A204.1 (cell line): ENCODE measurements around the gene OXCT1.
"Not testable (repeated sequence)": the region's sequence is repeated elsewhere in the genome, so short reads cannot be mapped to it uniquely, and the experiment has no call there.

ENCODE experiments used
- FAIRE-seq: peaks from 2 replicates; lab custom pipeline; 2012; peaks lifted over from hg19 to GRCh38; lab: Jason Lieb, UNC

OXCT1 gene

DNA sequence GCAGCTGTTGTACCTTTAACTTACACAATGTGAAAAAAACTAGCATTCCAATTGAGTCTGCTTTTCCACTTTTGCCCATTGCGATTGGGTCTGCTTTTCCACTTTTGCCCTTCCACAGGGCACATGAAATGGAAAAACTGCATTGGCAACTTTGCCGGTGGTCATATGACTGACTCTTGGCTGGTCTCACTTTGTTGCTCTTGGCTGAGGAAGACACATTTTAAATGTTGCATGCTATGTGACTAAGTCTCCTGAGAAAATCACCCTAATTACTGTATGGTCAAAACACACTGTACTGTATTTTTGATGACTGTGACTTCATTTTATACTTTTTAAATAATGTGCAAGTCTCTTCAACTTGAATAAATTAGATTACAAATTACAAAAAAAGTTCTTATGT lies 1.6 kb upstream of the OXCT1 start:
- FAIRE-seq: no peak

DNA sequence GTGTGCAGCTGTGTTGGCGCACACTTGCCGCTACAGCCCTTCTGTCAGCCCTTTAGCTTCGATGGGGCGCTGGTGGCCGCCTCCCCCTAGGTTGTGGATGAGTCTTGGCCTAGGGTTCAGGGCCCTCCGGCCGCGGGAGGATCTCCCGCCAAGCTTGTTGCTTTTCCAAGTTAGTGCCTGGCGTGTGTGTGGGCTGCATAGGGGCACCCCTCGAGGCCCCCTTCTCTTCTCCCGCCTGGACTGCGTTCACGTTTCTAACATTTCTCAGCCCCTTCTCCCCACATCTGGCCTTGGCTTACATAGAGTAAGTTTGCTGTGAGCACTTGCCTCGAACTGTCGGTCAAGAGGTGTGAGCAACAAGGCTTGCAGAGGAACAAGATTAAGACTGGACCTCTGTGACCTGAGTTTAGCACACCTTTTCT lies 413 bp upstream of the OXCT1 start:
- FAIRE-seq: no peak

DNA sequence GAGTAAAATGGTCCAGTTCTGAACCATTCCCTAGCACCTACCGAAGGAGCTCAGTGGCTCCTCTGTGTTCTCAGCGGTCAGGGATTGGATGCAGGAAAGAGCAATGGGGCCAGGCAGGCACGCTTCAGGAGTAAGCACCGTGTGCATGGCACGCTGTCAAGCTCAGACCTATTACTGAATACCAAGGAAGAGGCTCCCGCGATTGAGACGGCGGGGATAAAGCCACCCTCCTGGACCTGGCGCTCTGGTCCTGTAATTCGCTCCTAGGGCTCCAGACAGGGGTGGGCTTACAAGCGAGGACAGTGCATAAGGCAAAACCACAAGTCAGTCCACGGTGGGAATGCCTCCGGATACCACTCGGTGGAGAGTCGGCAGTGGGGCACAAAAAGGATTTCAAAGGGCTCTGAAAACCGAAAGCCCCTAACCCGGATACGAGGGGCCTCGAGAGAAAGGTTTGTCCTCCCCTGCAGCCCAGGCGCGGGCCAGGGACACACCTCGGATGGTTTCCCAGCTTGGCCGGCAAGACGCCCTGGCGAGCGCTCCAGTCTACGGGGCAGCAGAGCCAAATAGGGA lies 988 bp downstream of the OXCT1 start:
- FAIRE-seq: no peak

DNA sequence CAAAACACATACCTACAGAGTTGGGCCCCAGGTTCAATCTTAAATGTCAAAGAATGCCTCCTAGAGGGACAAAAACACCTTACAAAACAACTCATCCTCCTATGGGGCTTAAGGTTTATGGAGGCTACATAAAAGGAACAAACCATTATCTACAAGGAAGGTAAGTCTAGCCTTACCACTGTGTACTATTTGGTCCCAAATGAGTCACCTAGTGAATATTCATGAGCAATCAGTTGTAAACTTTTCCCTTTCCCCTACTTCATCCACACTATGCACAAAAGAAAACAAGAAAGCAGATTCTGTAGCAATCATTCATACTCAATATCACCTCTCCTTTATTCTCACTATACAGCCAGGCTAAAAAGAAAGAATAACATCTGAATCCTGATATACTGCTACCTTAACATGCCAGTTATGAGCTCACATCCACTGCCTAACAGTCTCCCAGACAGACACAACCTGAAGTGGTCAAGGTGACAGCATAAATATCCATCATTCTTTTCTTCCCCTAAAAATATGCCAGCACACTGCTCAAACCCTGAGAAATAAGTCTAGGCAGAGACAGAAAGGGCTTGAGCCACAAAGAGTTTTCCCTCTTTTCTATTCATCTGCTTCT lies 6.2 kb downstream of the OXCT1 start:
- no peak for FAIRE-seq

DNA sequence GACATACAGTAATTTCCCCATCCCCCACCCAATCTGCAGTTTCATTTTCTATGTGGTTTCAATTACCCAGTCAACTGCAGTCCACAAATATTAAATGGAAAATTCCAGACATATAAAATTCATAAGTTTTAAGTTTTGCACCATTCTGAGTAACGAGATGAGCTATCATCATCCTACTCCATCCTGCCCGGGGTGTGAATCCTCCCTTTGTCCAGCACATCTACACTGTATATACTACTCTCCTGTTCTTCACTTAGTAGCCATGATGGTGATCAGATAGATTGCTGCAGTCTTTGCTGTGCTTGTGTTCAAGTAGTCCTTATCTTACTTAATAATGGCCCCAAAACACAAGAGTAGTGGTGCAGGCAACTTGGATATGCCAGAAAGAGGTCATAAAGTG lies 11.3 kb downstream of the OXCT1 start:
- FAIRE-seq: no peak

DNA sequence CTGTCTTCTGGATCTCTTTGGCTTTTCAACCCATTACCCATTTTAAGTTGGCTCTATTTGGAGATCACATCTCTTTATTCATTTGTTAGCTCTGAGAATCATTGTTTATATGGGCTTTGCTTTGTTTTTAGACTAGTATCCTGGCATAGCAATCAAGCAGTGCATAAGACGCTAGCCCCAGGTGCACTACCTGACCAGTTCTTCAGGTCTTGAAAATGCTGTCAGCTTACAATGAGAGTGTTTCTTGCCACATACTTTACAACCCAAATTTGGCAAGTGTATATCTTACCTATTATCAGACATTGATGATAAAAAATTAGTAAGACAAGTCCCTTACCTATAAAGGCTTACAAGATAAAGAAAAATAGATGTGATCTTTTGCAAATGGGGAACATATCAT lies 12.2 kb downstream of the OXCT1 start:
- FAIRE-seq: no peak

DNA sequence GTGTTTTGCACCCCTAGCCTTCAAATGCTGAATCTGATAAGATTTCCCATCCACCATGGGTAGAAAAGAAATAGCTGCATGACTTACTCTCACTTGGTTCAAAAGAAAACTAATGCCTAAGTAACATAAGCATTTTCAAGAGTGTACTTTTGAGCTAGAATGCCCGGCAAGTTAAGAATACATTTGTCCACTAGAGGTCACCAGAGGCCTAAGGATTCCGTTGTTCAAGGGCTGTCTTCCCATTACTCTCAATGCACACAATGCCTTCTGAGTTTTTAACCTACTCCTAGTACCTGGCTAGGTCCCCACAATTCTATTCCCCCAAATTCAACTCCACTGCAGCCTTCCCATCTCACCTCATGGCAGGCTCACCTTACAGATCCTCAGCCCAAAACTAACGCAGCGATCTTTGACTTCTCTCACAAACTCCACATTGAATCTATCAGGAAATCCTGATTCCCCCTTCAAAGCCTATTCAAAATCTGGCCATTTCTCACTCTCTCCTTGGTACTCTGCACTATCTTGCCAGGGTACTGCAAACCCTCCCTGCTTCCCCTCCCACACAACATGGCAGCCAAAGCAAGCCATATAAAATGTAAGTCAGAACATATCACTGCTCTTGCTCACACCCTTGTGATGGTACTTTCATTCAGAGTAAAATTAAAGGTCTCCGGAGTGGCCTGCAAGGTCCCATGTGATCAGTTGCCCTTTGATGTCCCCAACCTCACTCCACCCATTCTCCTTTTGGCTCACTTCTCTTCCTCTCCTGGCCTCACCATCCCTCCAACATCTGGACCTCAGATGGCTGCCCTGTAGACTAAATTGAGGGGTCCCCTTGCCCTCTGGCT lies 13.4 kb downstream of the OXCT1 start:
- FAIRE-seq: peak; percentile 85

DNA sequence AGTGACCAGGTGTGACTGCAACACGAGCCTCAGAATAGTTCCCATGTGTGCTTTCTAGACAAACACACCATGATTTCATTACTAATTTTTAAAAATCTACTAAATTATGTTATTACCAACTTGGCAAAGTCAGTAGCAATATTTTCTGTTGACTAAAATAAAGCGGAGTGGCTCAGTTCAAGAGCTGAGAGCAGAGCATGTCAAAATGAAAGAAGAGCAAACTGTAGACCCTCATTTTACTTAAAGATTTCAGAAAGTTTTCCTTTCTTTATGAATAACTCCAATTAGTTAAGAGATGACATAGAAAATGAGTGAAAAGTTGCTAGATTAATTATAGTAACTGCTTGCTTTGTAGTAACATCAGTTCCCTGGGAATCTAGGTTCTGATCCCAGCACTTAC lies 17.9 kb downstream of the OXCT1 start:
- FAIRE-seq: no peak

DNA sequence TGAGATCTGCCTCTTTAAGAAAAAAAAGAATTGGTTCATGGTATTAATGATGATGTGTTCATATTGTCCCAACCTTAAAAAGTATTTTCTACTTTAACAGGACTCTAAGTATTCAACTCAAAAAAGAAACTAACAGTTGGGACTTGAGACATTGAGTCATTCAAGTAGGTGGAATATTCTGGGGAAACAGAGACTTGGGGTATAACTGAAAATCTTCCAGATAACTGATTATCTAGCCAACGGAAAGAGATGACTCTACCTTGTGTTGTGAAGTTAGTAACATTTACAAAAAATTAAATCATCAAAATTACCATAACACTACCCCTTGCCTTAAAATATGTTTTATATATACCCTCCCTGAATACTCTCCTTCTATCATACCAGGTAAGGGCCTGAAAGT lies 19.1 kb downstream of the OXCT1 start:
- no peak for FAIRE-seq

DNA sequence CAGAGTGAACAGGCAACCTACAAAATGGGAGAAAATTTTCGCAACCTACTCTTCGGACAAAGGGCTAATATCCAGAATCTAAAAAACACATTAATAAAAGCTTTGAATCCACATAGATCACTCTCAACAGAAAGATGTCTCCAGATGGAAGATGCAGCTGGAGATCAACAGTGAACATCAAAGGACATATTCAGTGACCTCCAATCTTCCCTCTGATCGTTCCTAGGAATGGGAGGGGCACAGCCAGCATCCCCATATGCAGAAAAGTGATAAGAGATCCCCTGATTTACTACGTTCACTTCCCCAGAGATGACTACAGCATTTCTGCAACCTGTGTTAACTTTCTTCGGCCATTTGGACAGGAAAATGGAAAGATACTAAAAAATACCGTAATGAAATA lies 21.2 kb downstream of the OXCT1 start:
- FAIRE-seq: no peak

DNA sequence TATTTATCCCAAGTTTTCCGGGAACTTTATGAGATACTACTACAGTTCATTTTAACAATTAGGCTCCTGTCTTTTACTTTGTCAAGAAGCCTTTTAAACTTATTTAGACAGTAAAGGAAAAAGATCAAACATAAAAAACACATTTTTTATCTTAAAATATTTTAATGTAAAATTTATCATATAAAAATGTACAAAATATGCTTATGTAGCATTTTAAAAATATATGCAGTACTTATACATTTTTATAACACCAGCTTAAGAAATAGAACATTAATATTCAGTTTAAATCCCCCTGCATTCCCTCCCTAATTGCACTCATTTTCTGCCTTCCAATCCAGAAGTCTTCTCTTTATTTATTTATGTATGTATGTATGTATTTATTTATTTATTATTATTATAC lies 24.5 kb downstream of the OXCT1 start:
- FAIRE-seq: not testable (repeated sequence)

DNA sequence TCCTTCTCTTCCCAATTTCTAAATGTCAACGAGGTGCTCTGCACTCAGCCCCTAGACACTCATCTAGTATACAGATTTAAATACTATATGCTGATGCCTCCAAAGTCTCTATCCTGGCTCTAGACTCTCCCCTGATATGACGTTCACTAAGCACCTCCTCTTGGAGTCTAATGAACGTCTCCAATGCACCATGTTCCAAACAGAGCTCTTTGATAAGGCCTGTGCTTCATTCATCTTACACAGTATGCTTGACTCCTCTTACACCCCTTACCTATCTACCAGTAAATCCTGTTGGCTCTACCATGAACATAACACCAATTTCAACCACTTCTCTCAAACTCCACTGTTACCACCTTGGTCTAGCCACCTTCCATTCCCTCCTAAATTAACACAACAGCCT lies 25.7 kb downstream of the OXCT1 start:
- FAIRE-seq: no peak

DNA sequence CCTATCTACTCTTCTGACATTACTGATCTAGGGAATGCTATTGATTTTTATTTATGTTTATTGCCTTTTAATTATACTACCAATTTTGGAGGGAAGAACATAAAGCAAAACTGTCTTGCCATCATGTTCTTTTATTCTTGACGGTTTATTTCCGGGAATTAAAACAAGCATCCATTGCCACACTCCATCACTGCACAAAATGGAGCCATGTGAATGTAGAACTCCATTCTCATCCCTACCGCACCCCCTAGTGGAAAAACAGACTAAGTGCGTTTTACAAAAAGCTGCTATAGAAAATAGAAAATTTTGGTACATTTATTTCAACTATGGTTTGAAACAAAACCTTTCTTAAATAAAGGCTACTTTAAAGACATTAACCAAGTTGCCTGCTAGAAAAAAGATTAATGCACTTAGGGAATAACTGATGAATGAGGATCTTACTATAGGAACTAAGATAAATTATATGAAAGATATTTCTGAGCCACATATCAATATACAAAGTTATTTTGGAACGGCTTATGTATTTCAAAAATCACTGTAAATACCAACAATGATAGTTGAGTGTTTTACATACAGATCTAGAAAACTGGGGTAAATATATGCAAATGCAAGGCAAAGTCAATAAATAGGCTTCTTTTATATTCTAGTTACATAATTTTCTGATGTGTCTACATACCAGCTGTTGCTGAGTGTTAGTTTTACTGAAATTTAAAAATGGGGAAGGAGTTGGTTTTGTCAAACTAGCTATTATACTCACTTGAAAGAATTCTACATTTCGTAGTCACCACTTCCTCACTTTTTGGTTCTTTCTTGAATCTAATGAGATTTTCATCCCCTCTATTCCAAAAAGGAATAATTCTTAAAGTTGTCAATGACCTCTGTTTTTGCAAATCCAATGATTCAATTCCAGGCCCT lies 26.5 kb downstream of the OXCT1 start:
- peak; percentile 94 for FAIRE-seq

DNA sequence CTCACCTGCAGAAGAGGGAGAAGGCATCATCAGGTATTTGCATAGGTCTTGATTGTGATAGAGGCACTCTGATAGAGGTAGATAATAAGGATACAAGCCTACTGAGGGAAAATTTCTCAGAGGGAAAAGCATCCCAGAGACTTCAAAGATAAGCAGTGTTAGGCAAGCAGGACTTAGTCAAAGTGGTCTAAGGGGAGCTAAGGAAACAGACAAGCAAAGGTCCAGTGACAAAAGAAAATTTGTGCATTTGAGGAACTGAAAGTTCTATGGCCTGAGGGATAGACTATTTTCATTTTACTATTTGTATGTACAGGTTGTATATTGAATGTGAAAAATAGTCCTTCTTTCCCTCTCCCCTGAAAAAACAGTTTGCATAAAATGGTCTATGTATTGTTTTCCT lies 27.4 kb downstream of the OXCT1 start:
- FAIRE-seq: no peak

DNA sequence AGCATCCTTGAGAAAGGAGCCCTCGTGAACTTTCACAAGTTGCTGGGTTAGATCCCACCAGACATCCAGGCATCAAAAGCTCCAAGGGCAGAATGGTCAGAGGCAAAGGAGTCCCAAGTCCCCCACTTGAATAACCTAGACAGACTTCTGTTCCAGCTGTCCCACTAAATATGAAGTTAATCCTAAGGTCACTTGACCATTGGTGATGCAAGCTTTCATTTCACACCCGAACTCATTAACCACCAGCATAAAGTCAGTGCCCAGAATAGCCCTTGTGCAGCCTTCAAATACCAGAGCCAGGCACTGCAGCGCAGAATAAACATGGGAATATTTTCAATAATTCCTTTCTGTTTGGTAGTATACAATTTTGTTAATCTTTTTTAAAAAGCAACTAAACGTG lies 28.9 kb downstream of the OXCT1 start:
- FAIRE-seq: no peak

DNA sequence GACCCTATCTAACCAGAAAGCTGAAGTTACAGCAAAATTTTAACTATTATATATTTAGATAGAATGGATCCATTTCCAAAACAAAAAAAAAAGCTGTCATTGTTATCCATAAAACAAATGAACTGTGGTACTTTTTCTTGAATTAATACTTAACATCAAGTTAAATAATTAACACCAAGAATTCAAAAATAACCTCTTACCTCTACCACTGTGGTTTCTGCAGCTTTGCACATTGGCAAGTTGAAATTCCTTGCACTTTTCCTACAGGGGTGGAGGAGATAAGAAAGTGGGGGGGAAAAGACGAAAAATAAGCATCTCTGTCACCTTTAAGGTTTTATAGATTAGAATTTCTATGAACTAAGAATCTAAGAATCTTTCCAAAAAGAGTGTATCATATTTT lies 30.0 kb downstream of the OXCT1 start:
- FAIRE-seq: no peak

DNA sequence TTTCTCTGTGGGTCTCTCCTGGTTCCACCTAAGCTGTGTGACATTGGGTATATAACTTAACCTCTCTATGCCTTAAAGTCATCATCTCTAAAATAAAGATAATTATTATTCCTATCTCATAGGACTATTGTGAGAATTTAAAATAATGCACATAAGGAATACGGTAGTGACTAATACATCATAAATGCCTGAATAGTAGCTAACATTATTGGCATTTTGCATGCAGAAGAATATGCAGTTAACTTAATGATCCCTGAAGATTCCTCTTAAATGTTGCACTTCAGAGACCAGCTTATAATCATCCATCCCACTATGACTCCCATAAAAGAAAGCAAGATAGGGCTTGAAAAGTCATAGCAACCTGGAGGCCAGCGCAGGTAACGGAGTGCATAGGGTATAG lies 32.4 kb downstream of the OXCT1 start:
- FAIRE-seq: no peak

DNA sequence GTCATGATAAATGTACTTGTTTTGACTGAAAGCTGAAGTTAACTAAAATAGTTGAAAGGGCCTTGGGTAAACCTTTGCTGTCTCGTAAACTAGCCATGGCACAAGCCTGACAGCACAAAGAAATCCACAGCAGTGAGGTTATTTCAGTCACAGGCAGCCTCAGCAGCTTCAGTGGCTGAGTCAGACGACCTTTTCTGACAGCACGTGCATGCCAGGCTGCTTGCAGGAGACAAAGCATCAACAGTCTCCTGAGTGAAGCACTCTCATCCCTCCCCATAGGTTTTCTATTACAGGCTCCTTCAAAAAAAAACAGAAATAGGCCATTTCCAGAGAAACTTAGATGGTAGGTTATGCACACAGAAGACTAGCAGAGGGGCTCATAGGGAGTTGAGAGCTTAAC lies 34.6 kb downstream of the OXCT1 start:
- FAIRE-seq: no peak

DNA sequence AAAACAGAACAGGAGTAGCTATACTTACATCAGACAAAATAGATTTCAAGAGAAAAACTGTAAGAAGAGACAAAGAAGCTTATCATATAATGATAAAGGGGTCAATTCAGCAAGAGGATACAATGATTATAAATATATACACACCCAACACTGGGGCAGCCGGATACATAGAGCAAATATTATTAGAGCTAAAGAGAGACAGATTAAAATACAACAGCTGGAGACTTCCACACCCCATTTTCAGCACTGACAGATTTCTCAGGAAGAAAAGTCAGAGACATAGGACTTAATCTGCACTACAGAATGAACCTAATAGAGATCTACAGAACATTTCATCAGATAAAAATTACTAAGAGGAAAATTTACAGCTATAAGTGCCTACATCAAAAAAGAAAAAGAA lies 35.7 kb downstream of the OXCT1 start:
- FAIRE-seq: no peak

DNA sequence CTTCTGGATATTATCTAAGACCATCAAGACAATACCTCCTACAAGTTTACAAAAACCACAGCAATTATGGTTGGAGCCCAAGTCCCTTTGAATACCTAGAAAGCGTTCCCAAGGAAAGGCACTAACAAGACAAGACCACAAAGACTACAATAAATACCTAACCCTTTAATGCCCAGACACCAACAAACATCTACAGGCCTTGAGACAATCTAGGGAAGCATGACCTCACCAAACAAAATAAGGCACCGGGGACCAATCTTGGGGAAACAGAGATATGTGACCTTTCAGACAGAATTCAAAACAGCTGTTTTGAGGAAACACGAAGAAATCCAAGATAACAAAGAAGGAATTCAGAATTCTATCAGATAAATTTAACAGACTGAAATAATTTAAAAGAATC lies 37.8 kb downstream of the OXCT1 start:
- no peak for FAIRE-seq

DNA sequence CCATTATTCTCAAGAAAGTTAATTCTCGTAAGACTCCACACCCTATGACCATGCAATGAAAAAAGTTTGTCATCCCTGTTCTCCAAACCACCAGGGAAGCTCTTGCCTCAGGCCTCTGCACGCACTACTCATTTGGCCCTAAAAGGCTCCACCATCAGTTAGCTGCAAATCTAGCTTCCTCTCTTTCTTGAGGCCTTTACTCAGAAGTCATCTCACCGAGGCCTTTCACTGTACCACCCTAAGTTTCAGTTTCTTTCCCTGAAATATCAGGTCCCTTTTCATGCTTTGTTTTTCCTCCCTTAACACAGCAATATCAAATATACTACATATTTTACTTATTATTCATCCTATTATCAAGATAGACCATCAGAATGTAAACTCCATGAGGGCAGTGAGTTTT lies 39.1 kb downstream of the OXCT1 start:
- no peak for FAIRE-seq

DNA sequence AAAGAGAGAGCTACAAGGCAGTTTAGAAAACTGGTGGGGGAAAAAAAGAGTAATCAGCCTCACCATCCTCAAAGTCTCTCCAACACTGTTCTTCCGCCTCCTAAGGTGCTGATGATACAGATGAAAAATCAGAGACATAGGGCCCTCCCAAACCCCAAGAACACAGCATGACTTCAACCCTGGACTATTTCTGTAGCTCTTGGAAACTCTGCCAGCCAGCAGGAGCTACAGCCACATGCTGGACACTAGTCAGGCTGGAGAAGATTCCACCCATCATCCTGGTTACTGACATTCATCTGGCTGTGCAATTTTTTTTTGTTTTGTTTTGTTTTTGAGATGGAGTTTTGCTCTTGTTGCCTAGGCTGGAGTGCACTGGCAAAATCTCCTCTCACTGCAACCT lies 42.4 kb downstream of the OXCT1 start:
- FAIRE-seq: no peak

DNA sequence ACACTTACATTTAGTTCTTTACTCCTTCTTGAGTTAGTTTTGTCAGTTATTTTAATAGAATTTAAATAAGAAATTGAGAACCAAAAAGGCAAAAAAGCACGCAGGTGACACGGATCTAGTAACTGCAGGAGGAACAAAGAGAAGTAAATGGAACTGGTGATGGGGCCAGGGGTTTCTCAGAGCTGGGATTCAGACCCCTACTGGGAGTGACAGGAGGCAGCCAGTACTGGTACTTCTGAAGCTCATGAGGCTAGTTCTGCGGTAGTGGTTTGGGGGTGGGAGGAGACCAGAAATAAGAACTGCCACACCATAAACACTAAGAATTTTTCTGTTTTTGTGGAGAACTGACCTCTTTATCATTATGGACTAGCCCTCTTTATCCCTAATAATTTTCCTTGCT lies 48.2 kb downstream of the OXCT1 start:
- FAIRE-seq: no peak
